LNCaP clone FGC (cell line): ENCODE measurements around the gene SKA1.

Experiments
- DNase-seq: peaks from one replicate; pipeline ENCODE4 v3.0.0-alpha.2; 2011; ENCODE audit warnings: low read depth
- H3K4me3 ChIP-seq: 2 replicates; pipeline ENCODE4 v1.5.1; 2011; ENCODE audit warnings: mild to moderate bottlenecking, low read depth, low read length, control low read depth
- CTCF ChIP-seq: IDR thresholded peaks from 2 replicates; pipeline ENCODE4 v1.5.1; 2012; ENCODE audit warnings: mild to moderate bottlenecking; ENCODE audit not compliant: control insufficient read depth, insufficient read depth; ENCODE audit errors: extremely low read depth

The SKA1 gene

GRCh38 chr18:50418650-50419049 lies 43.8 kb downstream of the SKA1 start:
- no peak overlapping the region for H3K4me3 ChIP-seq
- no peak for DNase-seq
- TF ChIP-seq CTCF: no peak

- DNase-seq: no peak
- no peak for TF ChIP-seq CTCF
- H3K4me3 ChIP-seq: no peak overlapping the region
Observed at GRCh38 chr18:50422286-50422898, 47.5 kb downstream of the SKA1 start.

GRCh38 chr18:50424877-50425690 lies 50.2 kb downstream of the SKA1 start:
- no peak for DNase-seq
- TF ChIP-seq CTCF: no peak
- no peak overlapping the region for H3K4me3 ChIP-seq

DNA sequence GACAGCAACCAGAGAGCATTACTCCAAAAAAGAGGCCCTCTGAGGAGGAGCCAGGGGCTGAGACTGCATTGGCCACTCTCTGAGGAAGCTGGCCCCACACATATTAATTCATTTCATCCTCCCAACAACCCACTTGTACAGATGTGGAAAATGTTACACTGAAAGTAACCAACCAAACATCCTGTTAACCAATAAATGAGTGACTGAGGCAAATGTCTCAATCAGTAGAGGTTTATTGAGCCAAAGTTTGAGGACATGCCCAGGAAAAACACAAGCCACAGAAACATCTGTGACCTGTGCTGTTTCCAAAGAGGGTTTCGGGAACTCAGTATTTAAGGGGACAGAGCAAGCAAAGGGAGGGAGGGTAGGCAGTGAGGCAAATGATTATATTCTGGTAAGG lies 53.0 kb downstream of the SKA1 start:
- no peak for TF ChIP-seq CTCF

DNA sequence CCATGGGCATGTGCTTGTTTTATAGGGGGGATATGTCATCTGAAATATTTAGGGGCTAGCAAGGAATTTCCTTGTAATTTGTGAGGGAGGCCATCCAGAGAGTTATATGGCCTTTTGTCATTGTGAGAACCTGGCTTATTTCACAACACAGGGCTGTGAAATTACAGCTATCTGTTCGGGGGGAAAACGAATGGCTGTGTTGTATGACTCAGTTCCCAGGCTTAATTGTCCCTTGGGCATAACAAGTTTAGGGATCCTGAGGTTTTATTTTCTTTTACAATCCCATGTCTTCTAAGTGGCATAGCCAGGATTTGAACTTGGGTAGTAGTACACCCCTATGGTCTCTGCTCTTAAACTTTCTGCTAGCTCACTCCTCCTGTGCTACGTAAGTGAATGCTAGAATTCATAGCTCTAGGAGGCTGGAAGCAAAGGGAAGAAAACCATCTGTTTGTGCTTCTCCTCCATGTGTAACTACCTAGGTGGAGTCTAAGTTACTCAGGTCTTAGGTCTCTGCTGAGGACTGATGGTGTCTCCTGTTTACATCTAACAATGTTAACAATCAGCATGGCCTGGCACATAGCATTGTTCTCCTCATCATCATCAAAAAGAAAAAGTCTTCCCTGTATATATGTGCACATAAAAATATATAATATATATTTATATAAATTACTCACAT lies 53.8 kb downstream of the SKA1 start:
- no peak for TF ChIP-seq CTCF
- DNase-seq: no peak

More for the DNA sequence above, 53.0 kb downstream of the SKA1 start:
- DNase-seq: no peak
- H3K4me3 ChIP-seq: no peak overlapping the region

GRCh38 chr18:50429207-50429948 lies 54.5 kb downstream of the SKA1 start:
- DNase-seq: no peak
- TF ChIP-seq CTCF: peak; percentile 49
- H3K4me3 ChIP-seq: no peak overlapping the region

More for the DNA sequence above, 53.8 kb downstream of the SKA1 start:
- H3K4me3 ChIP-seq: no peak overlapping the region
